ENCODE data around the gene MMP28.
A peak's percentile ranks its signal among the peaks of the same experiment; 100 is the strongest.

MMP28 gene

DNA sequence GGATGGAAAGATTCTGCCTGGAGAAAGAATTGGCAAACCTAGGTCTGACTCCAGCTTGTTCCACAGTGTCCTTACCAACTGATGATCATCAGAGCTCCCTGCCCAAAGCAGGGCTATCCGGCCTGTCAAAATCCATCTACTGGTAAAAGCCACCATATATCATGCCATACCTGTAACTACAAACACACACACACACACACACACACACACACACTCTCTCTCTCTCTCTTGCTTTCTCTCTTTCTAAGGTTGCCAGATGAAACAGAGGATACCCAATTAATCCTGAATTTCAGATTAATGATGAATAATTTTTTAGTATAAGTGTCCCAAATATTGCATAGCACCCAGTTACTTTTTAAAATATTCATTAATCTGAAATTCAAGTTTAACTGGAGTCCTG, 1.5 kb upstream of the MMP28 start:
- Histone ChIP-seq H3K27me3 (ENCODE audit: control insufficient read depth, insufficient read depth, low read length) (peaks cover 67% of the 10 kb centered on the region), H3K27ac (ENCODE audit: low read length) (no peak overlapping the region), H3K9ac (ENCODE audit: low read length) (no peak overlapping the region), H3K36me3 (ENCODE audit: control insufficient read depth, low read depth, low read length) (no peaks in the 10 kb centered on the region), H3K4me3 (ENCODE audit: low read length) (no peak overlapping the region), H3K9me3 (ENCODE audit: control insufficient read depth, low read depth, low read length) (no peaks in the 10 kb centered on the region), H3K4me1 (ENCODE audit: control insufficient read depth, low read depth, low read length) (no peaks in the 10 kb centered on the region)

DNA sequence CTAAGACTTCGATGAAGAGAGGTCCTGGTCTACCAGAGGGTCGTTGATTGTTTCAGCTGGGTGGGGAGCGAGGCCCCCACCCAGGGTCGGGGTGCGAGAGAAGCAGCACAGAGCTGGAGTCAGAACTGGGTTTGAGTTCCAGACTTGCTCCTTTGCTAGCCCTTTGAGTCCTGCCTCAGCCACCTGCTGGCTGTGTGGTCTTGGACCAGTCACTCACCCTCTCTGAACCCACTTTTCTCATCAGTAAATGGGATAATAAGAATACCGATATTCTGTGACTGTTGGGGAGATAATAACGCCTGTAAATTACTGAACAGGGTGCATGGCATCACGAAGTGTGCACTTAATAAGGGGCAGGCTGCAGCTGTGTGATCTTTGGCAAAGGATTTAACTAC, 427 bp upstream of the MMP28 start:
- Histone ChIP-seq H3K9ac (ENCODE audit: low read length) (no peak overlapping the region), H3K36me3 (ENCODE audit: control insufficient read depth, low read depth, low read length) (no peaks in the 10 kb centered on the region), H3K27me3 (ENCODE audit: control insufficient read depth, insufficient read depth, low read length) (peaks cover 75% of the 10 kb centered on the region), H3K4me3 (ENCODE audit: low read length) (peak overlapping the region; percentile 54), H3K4me1 (ENCODE audit: control insufficient read depth, low read depth, low read length) (no peaks in the 10 kb centered on the region), H3K9me3 (ENCODE audit: control insufficient read depth, low read depth, low read length) (no peaks in the 10 kb centered on the region), H3K27ac (ENCODE audit: low read length) (no peak overlapping the region)

DNA sequence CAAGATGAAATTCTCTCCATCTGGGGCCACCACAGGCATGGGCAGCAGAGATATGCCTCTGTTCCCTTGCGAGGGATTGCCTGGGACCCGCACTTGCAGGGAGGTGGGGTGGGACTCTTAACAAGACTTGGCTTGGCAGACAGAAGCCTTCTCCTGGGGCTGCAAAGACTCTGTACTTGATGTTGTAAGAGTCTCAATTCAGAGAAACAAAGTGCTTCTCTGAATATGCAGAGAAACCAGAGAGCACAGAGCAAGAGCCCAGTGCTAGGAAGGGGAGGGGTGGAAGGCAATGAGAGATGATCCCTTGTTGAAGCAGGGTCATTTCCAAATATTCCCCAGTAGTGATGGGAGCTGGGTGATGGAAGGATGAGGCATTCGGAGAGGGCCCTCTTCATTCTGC, 2.2 kb downstream of the MMP28 start:
- H3K4me3 ChIP-seq (ENCODE audit: low read length), result no peak overlapping the region
- H3K4me1 ChIP-seq (ENCODE audit: control insufficient read depth, low read depth, low read length), result no peaks in the 10 kb centered on the region
- no peaks in the 10 kb centered on the region for H3K9me3 ChIP-seq (ENCODE audit: control insufficient read depth, low read depth, low read length)
- no peaks in the 10 kb centered on the region for H3K36me3 ChIP-seq (ENCODE audit: control insufficient read depth, low read depth, low read length)
- peaks cover 72% of the 10 kb centered on the region for H3K27me3 ChIP-seq (ENCODE audit: control insufficient read depth, insufficient read depth, low read length)
- no peak overlapping the region for H3K27ac ChIP-seq (ENCODE audit: low read length)
- no peak overlapping the region for H3K9ac ChIP-seq (ENCODE audit: low read length)

DNA sequence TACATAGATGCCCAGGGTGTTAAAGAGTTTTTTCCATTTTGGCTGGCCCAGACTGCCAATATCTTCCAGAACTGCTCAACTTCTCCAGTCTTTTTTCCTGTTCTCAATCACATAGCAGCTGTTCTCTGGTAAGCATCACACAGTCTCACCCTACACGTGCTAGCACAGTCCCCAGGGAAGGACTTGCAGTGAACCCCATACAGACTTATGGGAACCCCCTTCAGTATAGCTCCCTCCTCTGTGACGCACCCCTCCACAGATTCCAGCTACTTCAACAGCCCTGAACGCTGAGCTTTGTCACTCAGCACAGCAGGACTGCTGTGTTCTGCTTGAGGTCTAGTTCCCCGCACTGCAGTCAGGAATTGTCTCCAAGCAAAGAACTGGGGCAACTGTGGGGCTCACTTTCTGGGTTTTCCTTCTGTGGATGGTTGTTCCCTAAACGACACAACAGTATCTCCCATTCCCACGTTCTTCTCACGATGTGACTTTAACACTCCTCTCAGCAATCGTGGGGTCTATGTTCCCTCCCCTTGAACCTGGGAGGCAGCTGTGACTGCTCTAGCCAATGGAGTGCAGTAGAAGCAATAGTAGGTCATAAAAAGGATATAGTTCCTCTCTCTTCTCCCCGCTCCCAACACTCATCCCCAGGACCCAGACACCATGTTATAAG, 3.6 kb downstream of the MMP28 start:
- H3K4me1 ChIP-seq (ENCODE audit: control insufficient read depth, low read depth, low read length), result no peaks in the 10 kb centered on the region
- H3K4me3 ChIP-seq (ENCODE audit: low read length), result no peak overlapping the region
- H3K27ac ChIP-seq (ENCODE audit: low read length), result no peak overlapping the region
- H3K9ac ChIP-seq (ENCODE audit: low read length), result no peak overlapping the region
- peaks cover 57% of the 10 kb centered on the region for H3K27me3 ChIP-seq (ENCODE audit: control insufficient read depth, insufficient read depth, low read length)
- H3K36me3 ChIP-seq (ENCODE audit: control insufficient read depth, low read depth, low read length), result no peaks in the 10 kb centered on the region
- no peaks in the 10 kb centered on the region for H3K9me3 ChIP-seq (ENCODE audit: control insufficient read depth, low read depth, low read length)

DNA sequence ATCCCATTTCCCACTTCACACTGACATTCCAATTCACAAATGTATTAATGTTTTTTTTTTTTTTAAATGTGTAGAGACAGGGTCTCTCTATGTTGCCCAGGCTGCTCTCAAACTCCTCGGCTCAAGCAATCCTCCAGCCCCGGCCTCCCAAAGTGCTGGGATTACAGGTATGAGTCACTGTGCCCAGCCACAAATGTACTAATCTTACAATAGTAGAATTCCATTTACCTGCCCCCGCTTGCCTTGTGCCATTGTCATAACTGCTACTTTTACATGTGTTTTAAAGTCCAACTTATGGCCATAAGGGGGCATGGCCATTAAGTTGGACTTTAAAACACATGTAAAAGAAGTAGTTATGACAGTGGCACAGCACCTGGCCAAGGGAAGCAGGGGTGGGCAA, 4.6 kb downstream of the MMP28 start:
- Histone ChIP-seq H3K9ac (ENCODE audit: low read length) (no peak overlapping the region), H3K27me3 (ENCODE audit: control insufficient read depth, insufficient read depth, low read length) (peaks cover 48% of the 10 kb centered on the region), H3K9me3 (ENCODE audit: control insufficient read depth, low read depth, low read length) (no peaks in the 10 kb centered on the region), H3K36me3 (ENCODE audit: control insufficient read depth, low read depth, low read length) (no peaks in the 10 kb centered on the region), H3K4me1 (ENCODE audit: control insufficient read depth, low read depth, low read length) (no peaks in the 10 kb centered on the region), H3K27ac (ENCODE audit: low read length) (no peak overlapping the region), H3K4me3 (ENCODE audit: low read length) (no peak overlapping the region)

DNA sequence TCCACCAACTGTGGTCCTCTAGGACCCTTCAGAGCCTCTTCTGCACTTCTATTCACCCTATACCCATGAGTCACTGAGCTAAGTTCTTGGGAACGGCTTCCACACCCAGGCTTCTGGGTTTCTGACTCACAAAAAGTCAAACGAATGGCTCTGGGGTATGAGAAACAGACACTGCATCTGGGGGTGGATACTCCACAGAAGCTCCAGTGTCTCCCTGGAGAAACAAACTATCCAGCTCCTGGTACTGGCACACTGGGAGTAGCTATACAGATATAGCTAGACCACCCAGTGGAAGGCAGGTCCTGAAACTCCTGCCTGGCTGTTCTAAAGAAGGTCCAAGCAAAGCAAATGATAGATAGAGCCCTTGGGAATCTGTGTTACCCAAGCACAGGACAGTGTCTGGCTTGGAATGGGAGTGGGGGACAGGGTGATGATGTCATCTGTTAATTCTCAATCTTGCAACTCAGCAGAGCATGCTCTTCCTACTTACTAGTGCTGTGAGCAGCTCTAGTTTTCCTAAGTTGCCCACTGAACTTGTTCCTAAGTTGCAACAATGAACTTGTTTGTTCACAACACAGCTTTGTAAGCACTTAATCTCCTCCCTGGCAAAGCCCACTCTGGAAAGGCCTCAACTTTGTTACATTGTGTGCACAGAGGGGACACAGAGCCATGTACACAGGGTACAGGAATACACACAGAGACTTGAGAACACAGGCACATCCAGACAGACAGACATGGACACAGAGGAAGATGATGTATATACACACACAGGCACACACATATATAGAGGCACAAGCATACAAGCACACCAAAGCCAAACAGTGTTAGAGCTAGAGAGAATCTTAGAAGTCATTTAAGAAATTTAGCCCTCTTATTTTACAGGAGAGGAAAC, 6.7 kb downstream of the MMP28 start:
- H3K36me3 ChIP-seq (ENCODE audit: control insufficient read depth, low read depth, low read length), result no peaks in the 10 kb centered on the region
- H3K9me3 ChIP-seq (ENCODE audit: control insufficient read depth, low read depth, low read length), result no peaks in the 10 kb centered on the region
- H3K27me3 ChIP-seq (ENCODE audit: control insufficient read depth, insufficient read depth, low read length), result peaks cover 27% of the 10 kb centered on the region
- H3K4me3 ChIP-seq (ENCODE audit: low read length), result no peak overlapping the region
- H3K4me1 ChIP-seq (ENCODE audit: control insufficient read depth, low read depth, low read length), result no peaks in the 10 kb centered on the region
- H3K27ac ChIP-seq (ENCODE audit: low read length), result no peak overlapping the region
- no peak overlapping the region for H3K9ac ChIP-seq (ENCODE audit: low read length)

DNA sequence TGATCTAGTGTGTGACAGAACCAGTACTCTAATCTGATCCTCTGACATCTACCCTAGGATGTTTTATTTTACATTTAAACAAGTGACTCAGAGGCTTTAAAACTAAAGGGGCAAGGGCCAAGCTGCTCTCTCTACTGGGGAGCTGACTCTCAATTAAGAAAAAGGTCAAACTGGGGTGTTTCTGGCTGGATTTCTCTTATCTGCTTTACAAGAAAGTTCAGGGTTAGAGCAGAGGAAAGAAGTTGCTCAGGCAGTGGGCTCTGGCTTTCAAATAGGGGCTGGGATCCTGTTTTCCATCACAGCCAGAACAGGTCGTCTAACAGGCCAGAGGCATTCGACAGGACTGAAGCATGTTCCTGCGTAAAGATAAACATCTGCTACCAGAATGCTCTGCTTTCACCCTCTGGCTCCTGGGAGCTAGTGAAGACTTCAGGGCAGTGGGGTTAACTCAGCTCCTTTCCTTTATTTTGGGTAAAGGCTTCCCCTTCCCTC, 8.5 kb downstream of the MMP28 start:
- Histone ChIP-seq H3K36me3 (ENCODE audit: control insufficient read depth, low read depth, low read length) (no peaks in the 10 kb centered on the region), H3K9ac (ENCODE audit: low read length) (no peak overlapping the region), H3K27ac (ENCODE audit: low read length) (no peak overlapping the region)

DNA sequence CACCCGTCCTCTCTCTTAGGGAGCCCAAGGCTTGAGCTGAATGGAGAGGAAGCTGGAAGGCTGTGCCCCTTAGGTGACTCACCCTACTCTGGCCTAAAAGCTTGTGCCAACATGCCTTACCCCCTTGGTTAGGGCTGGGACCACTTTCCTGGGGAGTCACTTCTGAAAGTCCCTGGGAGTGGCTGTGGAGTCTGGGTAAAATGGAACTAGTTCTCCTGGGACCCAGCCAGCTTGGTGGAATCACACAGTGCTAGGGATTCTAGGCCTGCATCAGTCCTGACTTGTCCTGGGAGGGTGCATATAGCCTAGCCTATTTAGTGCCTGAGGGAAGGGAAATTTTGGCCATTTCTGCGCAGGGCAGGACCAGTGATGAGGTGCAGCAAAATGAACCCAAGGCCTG, 10.5 kb downstream of the MMP28 start:
- Histone ChIP-seq H3K4me3 (ENCODE audit: low read length) (no peak overlapping the region), H3K4me1 (ENCODE audit: control insufficient read depth, low read depth, low read length) (no peaks in the 10 kb centered on the region), H3K36me3 (ENCODE audit: control insufficient read depth, low read depth, low read length) (no peaks in the 10 kb centered on the region), H3K9me3 (ENCODE audit: control insufficient read depth, low read depth, low read length) (no peaks in the 10 kb centered on the region), H3K9ac (ENCODE audit: low read length) (no peak overlapping the region), H3K27ac (ENCODE audit: low read length) (no peak overlapping the region), H3K27me3 (ENCODE audit: control insufficient read depth, insufficient read depth, low read length) (no peaks in the 10 kb centered on the region)

More for the DNA sequence above, 8.5 kb downstream of the MMP28 start:
- peaks cover 9% of the 10 kb centered on the region for H3K27me3 ChIP-seq (ENCODE audit: control insufficient read depth, insufficient read depth, low read length)
- no peak overlapping the region for H3K4me3 ChIP-seq (ENCODE audit: low read length)
- no peaks in the 10 kb centered on the region for H3K9me3 ChIP-seq (ENCODE audit: control insufficient read depth, low read depth, low read length)
- no peaks in the 10 kb centered on the region for H3K4me1 ChIP-seq (ENCODE audit: control insufficient read depth, low read depth, low read length)

DNA sequence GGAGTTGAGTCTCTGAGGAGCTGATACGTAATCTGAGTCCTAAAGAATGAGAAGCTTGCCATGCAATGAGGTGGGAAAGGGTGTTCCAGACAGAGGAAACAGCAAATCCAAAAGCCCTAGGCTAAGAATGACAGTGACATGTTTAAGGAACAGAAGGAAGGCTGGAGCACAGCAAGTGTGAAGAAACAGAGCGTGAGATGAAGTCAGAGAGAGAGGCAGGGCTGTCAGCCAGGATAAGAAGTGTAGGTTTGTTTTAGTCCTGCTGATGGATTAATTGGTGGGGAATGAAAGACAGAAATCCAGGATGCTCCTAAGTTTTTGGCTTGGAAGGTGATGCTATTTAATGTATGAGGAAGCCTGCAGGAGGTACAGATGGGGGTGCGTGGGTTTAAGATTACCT, 14.5 kb downstream of the MMP28 start:
- Histone ChIP-seq H3K36me3 (ENCODE audit: control insufficient read depth, low read depth, low read length) (no peaks in the 10 kb centered on the region), H3K27me3 (ENCODE audit: control insufficient read depth, insufficient read depth, low read length) (no peaks in the 10 kb centered on the region), H3K9me3 (ENCODE audit: control insufficient read depth, low read depth, low read length) (no peaks in the 10 kb centered on the region), H3K4me3 (ENCODE audit: low read length) (no peak overlapping the region), H3K9ac (ENCODE audit: low read length) (no peak overlapping the region), H3K27ac (ENCODE audit: low read length) (no peak overlapping the region), H3K4me1 (ENCODE audit: control insufficient read depth, low read depth, low read length) (no peaks in the 10 kb centered on the region)

DNA sequence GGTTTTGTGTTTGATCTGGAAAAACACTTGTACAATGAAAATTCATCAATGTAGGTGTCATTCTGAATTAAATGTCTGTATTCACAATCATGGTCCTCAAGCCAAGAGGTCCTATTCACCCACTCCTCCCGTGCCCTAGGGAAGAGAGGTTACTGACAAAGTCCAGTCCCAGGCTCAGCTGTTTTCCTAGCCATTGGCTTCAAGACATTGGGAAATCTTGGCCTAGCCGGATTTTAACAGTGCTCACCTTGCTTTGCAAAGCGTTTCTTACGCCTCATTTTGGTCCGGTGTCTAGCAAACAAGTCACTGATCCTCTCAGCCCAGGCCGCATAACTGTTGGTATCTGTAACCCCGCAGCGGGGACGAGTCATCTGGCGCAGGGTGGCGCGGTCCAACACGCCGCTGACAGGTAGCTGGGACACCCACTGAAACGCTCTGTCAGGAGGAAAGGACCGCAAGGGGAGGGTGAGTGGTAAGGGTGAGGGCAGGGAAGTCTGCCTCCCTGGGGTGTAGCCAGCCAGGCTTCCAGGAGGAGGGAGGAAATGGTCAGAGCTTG, 16.7 kb downstream of the MMP28 start:
- Histone ChIP-seq H3K27ac (ENCODE audit: low read length) (no peak overlapping the region), H3K36me3 (ENCODE audit: control insufficient read depth, low read depth, low read length) (no peaks in the 10 kb centered on the region), H3K9ac (ENCODE audit: low read length) (no peak overlapping the region)

DNA sequence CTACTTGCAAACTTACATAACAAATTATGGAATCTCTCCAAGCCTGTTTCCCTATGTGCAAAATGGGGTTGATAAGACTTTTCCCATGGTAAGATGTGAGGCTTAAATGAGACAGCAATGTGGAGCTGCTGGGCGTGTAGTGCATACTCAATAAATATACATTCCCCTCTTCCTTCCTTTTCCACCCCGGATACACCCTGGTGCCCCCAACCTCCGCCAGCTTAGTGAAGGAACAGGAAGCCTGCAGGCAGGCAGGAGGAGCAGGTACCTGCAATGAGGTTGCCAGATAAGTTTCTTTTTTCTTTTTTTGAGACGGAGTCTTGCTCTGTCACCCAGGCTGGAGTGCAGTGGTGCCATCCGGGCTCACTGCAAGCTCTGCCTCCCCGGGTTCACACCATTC, 19.9 kb downstream of the MMP28 start:
- Histone ChIP-seq H3K4me3 (ENCODE audit: low read length) (no peak overlapping the region), H3K4me1 (ENCODE audit: control insufficient read depth, low read depth, low read length) (peaks cover 24% of the 10 kb centered on the region), H3K27ac (ENCODE audit: low read length) (no peak overlapping the region), H3K36me3 (ENCODE audit: control insufficient read depth, low read depth, low read length) (no peaks in the 10 kb centered on the region), H3K9me3 (ENCODE audit: control insufficient read depth, low read depth, low read length) (no peaks in the 10 kb centered on the region), H3K27me3 (ENCODE audit: control insufficient read depth, insufficient read depth, low read length) (no peaks in the 10 kb centered on the region), H3K9ac (ENCODE audit: low read length) (no peak overlapping the region)

More for the DNA sequence above, 16.7 kb downstream of the MMP28 start:
- no peaks in the 10 kb centered on the region for H3K9me3 ChIP-seq (ENCODE audit: control insufficient read depth, low read depth, low read length)
- H3K27me3 ChIP-seq (ENCODE audit: control insufficient read depth, insufficient read depth, low read length), result no peaks in the 10 kb centered on the region
- peaks cover 12% of the 10 kb centered on the region for H3K4me1 ChIP-seq (ENCODE audit: control insufficient read depth, low read depth, low read length)
- no peak overlapping the region for H3K4me3 ChIP-seq (ENCODE audit: low read length)
